ENCODE results near the gene SSMEM1. TPM values are rescaled to one million over a fixed set of nuclear protein-coding genes. Genes with fewer than 3 reads are reported as not detected.

SSMEM1 gene
- total and polyA plus RNA-seq, 2 of the 4 experiments (the other 2 are of a cell fraction), result 0.07 TPM; not detected in 1

GRCh38 chr7:130174237-130174959, 33.3 kb upstream of the SSMEM1 start:
- no peak overlapping the region for H2AFZ ChIP-seq (replicated peaks; ENCODE audit: low read length, poor library complexity)
- H4K20me1 ChIP-seq (ENCODE audit: insufficient read depth, low read length), result no peaks in the 10 kb centered on the region
- no peak overlapping the region for H2AK5ac ChIP-seq (ENCODE audit: low read depth, low read length)
- H2BK15ac ChIP-seq (ENCODE audit: low read depth, low read length), result no peak overlapping the region
- H3K4ac ChIP-seq (ENCODE audit: low read depth, low read length), result no peak overlapping the region
- H3K36me3 ChIP-seq (ENCODE audit: control insufficient read depth, insufficient read depth, low read length), result peaks cover 17% of the 10 kb centered on the region
- H4K5ac ChIP-seq (ENCODE audit: low read depth, low read length), result no peak overlapping the region
- H3K23ac ChIP-seq (ENCODE audit: low read depth, low read length), result no peak overlapping the region
- DNase-seq (no peak), ATAC-seq (ENCODE audit: low read depth) (no peak)
- H3K27me3 ChIP-seq (ENCODE audit: control insufficient read depth, insufficient read depth, low read length), result no peaks in the 10 kb centered on the region
- H3K18ac ChIP-seq (ENCODE audit: low read depth, low read length), result no peak overlapping the region
- POLR2A ChIA-PET (ENCODE audit: unreplicated experiment), result no interaction called here
- no peak overlapping the region for H2AK9ac ChIP-seq (replicated peaks; ENCODE audit: low read depth, low read length, poor library complexity)
- CTCF ChIA-PET, result no interaction called here
- dilution Hi-C loops (cut with HindIII; ENCODE audit: low sequenced_read_pairs, unreplicated experiment), result no loop called here
- no peak overlapping the region for H3K4me3 ChIP-seq (ENCODE audit: insufficient read depth, low read depth, low read length)
- no peak overlapping the region for H3K56ac ChIP-seq (ENCODE audit: extremely low read depth, insufficient read depth, low read length)
- 0 out of 4 replicates have a peak, but pooled peaks cover 0 to 7% of the 10 kb centered on the region in 2 experiments for H3K79me1 ChIP-seq (ENCODE audit: low read depth in 1 of 2, low read length in 2 of 2)
- H2BK120ac ChIP-seq (ENCODE audit: low read depth, low read length), result no peak overlapping the region
- no peaks in the 10 kb centered on the region for H3K9me1 ChIP-seq (ENCODE audit: insufficient read depth, low read length)
- 100% methylated on average over 1 of the region's 4 CpGs; no CpG with 5 or more reads in 1 of the 2 experiments for WGBS, 2 experiments (ENCODE audit: extremely low coverage in 2 of 2, insufficient read length in 1 of 2)
- H4K91ac ChIP-seq (ENCODE audit: insufficient read depth, low read depth, low read length), result no peak overlapping the region
- in situ Hi-C loops (cut with MboI; ENCODE audit: low sequenced_read_pairs), result no loop called here
- H2BK20ac ChIP-seq (ENCODE audit: low read depth, low read length), result no peak overlapping the region
- no peak overlapping the region for H3K9ac ChIP-seq (ENCODE audit: low read depth, low read length)
- H3K4me1 ChIP-seq (ENCODE audit: control insufficient read depth, insufficient read depth, low read length), result no peaks in the 10 kb centered on the region
- no peak overlapping the region for H3K4me2 ChIP-seq (ENCODE audit: low read depth, low read length)
- no TSS peak for BruUV-seq (replicated peaks)
- no peak overlapping the region for H2BK5ac ChIP-seq (ENCODE audit: low read depth, low read length, poor library complexity, severe bottlenecking)
- H3K27ac ChIP-seq (ENCODE audit: insufficient read depth, low read length), result no peak overlapping the region
- H4K8ac ChIP-seq (ENCODE audit: low read depth in 2 of 2, low read length in 2 of 2), result no peak overlapping the region
- H3K14ac ChIP-seq (replicated peaks; ENCODE audit: low read depth, low read length), result no peak overlapping the region
- intact Hi-C loops (cut with micrococcal nuclease), result no loop called here
- no peaks in the 10 kb centered on the region for H3K9me3 ChIP-seq (ENCODE audit: control insufficient read depth, insufficient read depth, low read length)
- TF ChIP-seq SMC3 (IDR thresholded peaks at IDR 0.05; ENCODE audit: low read depth, low read length) (no peak), RCOR1 (IDR thresholded peaks at IDR 0.05; ENCODE audit: insufficient replicate concordance, low read length) (no peak), POLR2A (IDR thresholded peaks at IDR 0.05; ENCODE audit: low read depth, low read length) (no peak), NFE2L2 (IDR thresholded peaks at IDR 0.05; ENCODE audit: low read depth, low read length) (no peak)

All from IMR-90 (cell line).